Endothelial cell of umbilical vein (primary cell): ENCODE data around the gene ASTN1. TPM values are rescaled to one million over a fixed set of nuclear protein-coding genes. Genes with fewer than 3 reads are reported as not detected.

ENCODE experiments used
- BruUV-seq: library from RNA; stranded (reverse); fragments of 400-500 nt; replicated peaks from 2 replicates; lab custom pipeline; 2021; lab: Mats Ljungman, UMichigan
- CTCF ChIA-PET: fragments of 300-600, 350-600 bp; sonication (Branson Sonifier 250); formaldehyde crosslinking; loops from one replicate; lab custom pipeline; 2021; ENCODE audit warnings: antibody characterized with exemption, inconsistent platforms; lab: Charles Lee
- POLR2A ChIA-PET: fragments of 300-600, 350-600 bp; sonication (Branson Sonifier 250); formaldehyde crosslinking; loops from one replicate; lab custom pipeline; 2021; ENCODE audit warnings: antibody characterized with exemption, inconsistent platforms; lab: Charles Lee
- DNase-seq: peaks from one replicate; pipeline ENCODE4 v3.0.0-alpha.2; 2011; ENCODE audit warnings: low read depth, low spot score
- FAIRE-seq: peaks from 2 replicates; lab custom pipeline; 2011; peaks lifted over from hg19 to GRCh38; lab: Jason Lieb, UNC
- H2AFZ ChIP-seq: 2 replicates; pipeline ENCODE4 v1.6.0; 2012; ENCODE audit warnings: low read depth, low read length, control low read depth, inconsistent platforms
- H3K27ac ChIP-seq: 2 replicates; pipeline ENCODE4 v1.5.1; 2011; ENCODE audit warnings: low read depth, mild to moderate bottlenecking, control low read depth, low read length, moderate library complexity; ENCODE audit not compliant: insufficient read depth
- H3K27me3 ChIP-seq, 2 experiments: 2 replicates each; pipeline versions ENCODE4 v1.6.0 to v1.6.1; 2011; ENCODE audit warnings: low read length in 2 of 2, mixed read lengths in 1 of 2; ENCODE audit not compliant: control insufficient read depth in 2 of 2, insufficient read depth in 2 of 2
- H3K36me3 ChIP-seq, 2 experiments: 2 replicates in 1 of 2; 3 replicates in 1 of 2; pipeline ENCODE4 v1.5.1; 2011; ENCODE audit warnings: low read length in 2 of 2, mild to moderate bottlenecking in 1 of 2, moderate library complexity in 1 of 2; ENCODE audit not compliant: control insufficient read depth in 2 of 2, insufficient read depth in 2 of 2; ENCODE audit errors: extremely low read depth in 1 of 2
- H3K4me1 ChIP-seq: 3 replicates; pipeline ENCODE4 v1.5.1; 2011; ENCODE audit warnings: mild to moderate bottlenecking, low read length; ENCODE audit not compliant: control insufficient read depth, insufficient read depth; ENCODE audit errors: extremely low read depth
- H3K4me2 ChIP-seq: 2 replicates; pipeline ENCODE4 v1.6.1; 2011; ENCODE audit warnings: low read length, control low read depth, mixed read lengths; ENCODE audit not compliant: insufficient read depth
- H3K4me3 ChIP-seq, 3 experiments: fragments of 200-600 bp in 1 of 3; sonication (generic), shearing (Covaris generic) in 1 of 3; replicated peaks in 1 of 3; 2 replicates each; pipeline ENCODE4 v1.5.1; 2011 to 2016; ENCODE audit warnings: control low read depth in 3 of 3, low read length in 3 of 3, mild to moderate bottlenecking in 2 of 3, inconsistent platforms in 1 of 3, low read depth in 1 of 3, moderate library complexity in 1 of 3; ENCODE audit not compliant: insufficient read depth in 1 of 3
- H3K79me2 ChIP-seq: 2 replicates; pipeline ENCODE4 v1.6.0; 2012; ENCODE audit warnings: low read length, inconsistent platforms; ENCODE audit not compliant: control insufficient read depth, insufficient read depth
- H3K9ac ChIP-seq: replicated peaks from 2 replicates; pipeline ENCODE3; 2011; ENCODE audit warnings: low read length, control low read depth; ENCODE audit not compliant: insufficient read depth; ENCODE audit errors: extremely low read depth
- H3K9me1 ChIP-seq: replicated peaks from 3 replicates; pipeline ENCODE4 v1.6.0; 2011; ENCODE audit warnings: mild to moderate bottlenecking, low read length; ENCODE audit not compliant: control insufficient read depth, insufficient read depth; ENCODE audit errors: extremely low read depth
- H3K9me3 ChIP-seq: replicated peaks from 2 replicates; pipeline ENCODE4 v1.5.1; 2012; ENCODE audit warnings: low read length, inconsistent platforms; ENCODE audit not compliant: control insufficient read depth, insufficient read depth
- H4K20me1 ChIP-seq: replicated peaks from 2 replicates; pipeline ENCODE3; 2011; ENCODE audit warnings: mild to moderate bottlenecking, low read length; ENCODE audit not compliant: control insufficient read depth, insufficient read depth; ENCODE audit errors: extremely low read depth
- EZH2 ChIP-seq: IDR thresholded peaks from 2 replicates; pipeline ENCODE4 v1.6.1; 2012; ENCODE audit warnings: borderline replicate concordance, low read depth, mild to moderate bottlenecking, moderate library complexity, low read length, inconsistent platforms; ENCODE audit not compliant: severe bottlenecking
- FOS ChIP-seq: IDR thresholded peaks from 2 replicates; pipeline ENCODE4 v1.6.1; 2011; ENCODE audit warnings: mild to moderate bottlenecking, low read length, moderate library complexity, borderline replicate concordance; ENCODE audit not compliant: insufficient read depth
- GATA2 ChIP-seq: IDR thresholded peaks from 2 replicates; pipeline ENCODE4 v1.7.0; 2011; ENCODE audit warnings: low read depth, mild to moderate bottlenecking, moderate library complexity, mixed read lengths, low read length; ENCODE audit not compliant: insufficient read length, insufficient read depth
- JUN ChIP-seq: IDR thresholded peaks from 2 replicates; pipeline ENCODE4 v1.6.1; 2011; ENCODE audit warnings: borderline replicate concordance, low read depth; ENCODE audit not compliant: insufficient read length, insufficient read depth
- MYC ChIP-seq: IDR thresholded peaks from one replicate; pipeline ENCODE4 v1.6.1; 2011; ENCODE audit warnings: mild to moderate bottlenecking, low read depth, low read length
- POLR2A ChIP-seq: IDR thresholded peaks from 2 replicates; pipeline ENCODE4 v1.6.1; 2012; ENCODE audit warnings: low read depth, mild to moderate bottlenecking, control low read depth, low read length
- POLR2AphosphoS5 ChIP-seq: IDR thresholded peaks from 2 replicates; pipeline ENCODE4 v1.6.1; 2012; ENCODE audit warnings: low read depth, mild to moderate bottlenecking, control low read depth, low read length, moderate library complexity; ENCODE audit not compliant: insufficient read depth
- dilution Hi-C: fragments of 300-500 bp; cut with MboI; formaldehyde crosslinking; loops from one replicate; pipeline ENCODE4 v1.15.0; 2019; ENCODE audit warnings: low sequenced_read_pairs; ENCODE audit not compliant: extremely low pct_ligation_motif_present
- intact Hi-C: fragments of 100-400 bp; cut with micrococcal nuclease; formaldehyde crosslinking; loops from one replicate; pipeline ENCODE4 v1.10.0; 2022
- polyA plus RNA-seq, 4 experiments: library from polyadenylated mRNA; depleted of rRNA in 3 of 4; stranded (reverse) in 3 of 4; unstranded in 1 of 4; fragments of >200 nt; gene quantifications; 2 replicates each; pipeline versions ENCODE4 v1.2.1 to v1.2.3, GENCODE V29; 2011 to 2012; ENCODE audit warnings: missing spikeins in 1 of 4
- total RNA-seq: library from RNA; stranded (reverse); gene quantifications from 2 replicates; pipeline ENCODE4 v1.2.3, GENCODE V29; 2021
- TF ChIP-seq, protein P1 (sequence below), 2 donors: IDR thresholded peaks; 1 replicate in 1 of 2; 2 replicates in 1 of 2; pipeline ENCODE4 v1.5.1; 2011; ENCODE audit warnings: low read length in 2 of 2, mild to moderate bottlenecking in 2 of 2, moderate library complexity in 2 of 2, control low read depth in 1 of 2, inconsistent platforms in 1 of 2, low read depth in 1 of 2; ENCODE audit not compliant: insufficient read depth in 1 of 2; ENCODE audit errors: extremely low read depth in 1 of 2
- TF ChIP-seq, protein P2 (sequence below): IDR thresholded peaks from 2 replicates; pipeline ENCODE4 v1.6.1; 2011; ENCODE audit not compliant: insufficient read depth, insufficient read length

The ASTN1 gene
- total and polyA plus RNA-seq, 2 donors (not counting 3 experiments of a cell fraction or from before 2014, with no cell fraction given) = 0.04 TPM; not detected in 1

DNA sequence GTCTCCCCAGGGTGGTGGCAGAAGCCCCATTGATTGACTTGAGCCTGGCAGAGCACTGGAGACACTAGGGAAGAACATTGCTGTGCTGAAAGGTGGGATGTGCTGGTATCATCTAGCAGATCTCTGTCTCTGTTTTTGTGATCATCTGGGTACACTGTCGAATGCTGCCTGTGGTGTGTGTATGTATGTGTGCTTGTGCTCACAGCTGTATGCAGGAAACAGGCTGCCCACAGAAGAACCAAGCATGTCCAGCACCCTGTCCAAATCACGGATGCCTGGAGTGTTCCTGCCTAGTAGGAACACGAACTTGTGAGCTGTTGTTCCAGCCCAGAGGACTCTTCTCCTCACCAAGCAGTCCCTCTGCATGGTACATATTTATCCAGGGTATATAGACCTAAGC is 7.8 kb upstream of the ASTN1 start:
- no peak overlapping the region for H3K4me3 ChIP-seq
- FAIRE-seq = no peak
- peaks cover 13 to 22% of the 10 kb centered on the region in 2 experiments for H3K27me3 ChIP-seq
- no peak overlapping the region for H3K27ac ChIP-seq
- no peaks in the 10 kb centered on the region for H3K79me2 ChIP-seq
- no peak overlapping the region for H3K9ac ChIP-seq
- no peak for DNase-seq
- TF ChIP-seq POLR2AphosphoS5 (no peak), EZH2 (no peak), GATA2 (no peak), JUN (no peak), FOS (no peak)
- H2AFZ ChIP-seq = no peak overlapping the region
- H3K36me3 ChIP-seq = no peaks in the 10 kb centered on the region
- no peak overlapping the region for H3K4me2 ChIP-seq
- intact Hi-C loops = no loop called here
- H3K9me3 ChIP-seq = no peaks in the 10 kb centered on the region
- H3K9me1 ChIP-seq = no peaks in the 10 kb centered on the region
- H3K4me1 ChIP-seq = no peaks in the 10 kb centered on the region
- ChIA-PET POLR2A (no interaction called here), CTCF (interaction anchor here (2.6 kb wide), 1 partner anchor 9 kb away, joined by 12 read pairs; no protein-coding TSS in a partner anchor)
- H4K20me1 ChIP-seq = no peaks in the 10 kb centered on the region
- dilution Hi-C loops = no loop called here
- no TSS peak for BruUV-seq

DNA sequence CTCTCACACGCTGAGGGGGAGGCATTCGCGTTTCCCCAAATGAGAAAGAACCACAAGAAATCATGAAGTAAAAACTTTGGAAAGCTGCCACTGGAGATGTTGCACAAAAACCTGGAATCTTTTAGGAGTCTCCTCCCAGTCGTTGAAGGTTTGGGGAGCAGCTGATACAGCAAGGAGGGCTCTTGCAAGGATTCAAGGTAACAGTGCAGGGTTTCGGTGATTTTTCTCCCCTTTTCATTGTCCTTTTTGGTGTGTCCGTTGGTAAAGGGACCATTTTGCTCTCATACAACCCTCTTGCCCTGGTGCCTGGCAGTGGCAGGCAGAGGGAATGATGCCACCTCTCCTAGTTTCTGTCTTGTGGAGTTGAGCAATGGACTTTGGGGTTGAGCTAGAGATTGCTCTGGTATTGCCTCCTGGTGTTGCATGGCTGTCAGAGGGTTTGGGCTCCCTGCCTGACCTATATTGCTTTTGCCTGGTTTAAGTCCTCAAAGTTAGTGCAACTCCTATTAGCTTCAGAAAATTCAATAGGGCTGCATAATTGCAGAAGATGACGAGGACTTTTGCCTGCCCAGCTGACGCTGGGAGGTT is 7.1 kb upstream of the ASTN1 start:
- POLR2A ChIA-PET = no interaction called here
- TF ChIP-seq FOS (no peak), POLR2A (no peak), POLR2AphosphoS5 (no peak), JUN (no peak), GATA2 (no peak), EZH2 (no peak), MYC (no peak)
- TF ChIP-seq, protein P1, sequence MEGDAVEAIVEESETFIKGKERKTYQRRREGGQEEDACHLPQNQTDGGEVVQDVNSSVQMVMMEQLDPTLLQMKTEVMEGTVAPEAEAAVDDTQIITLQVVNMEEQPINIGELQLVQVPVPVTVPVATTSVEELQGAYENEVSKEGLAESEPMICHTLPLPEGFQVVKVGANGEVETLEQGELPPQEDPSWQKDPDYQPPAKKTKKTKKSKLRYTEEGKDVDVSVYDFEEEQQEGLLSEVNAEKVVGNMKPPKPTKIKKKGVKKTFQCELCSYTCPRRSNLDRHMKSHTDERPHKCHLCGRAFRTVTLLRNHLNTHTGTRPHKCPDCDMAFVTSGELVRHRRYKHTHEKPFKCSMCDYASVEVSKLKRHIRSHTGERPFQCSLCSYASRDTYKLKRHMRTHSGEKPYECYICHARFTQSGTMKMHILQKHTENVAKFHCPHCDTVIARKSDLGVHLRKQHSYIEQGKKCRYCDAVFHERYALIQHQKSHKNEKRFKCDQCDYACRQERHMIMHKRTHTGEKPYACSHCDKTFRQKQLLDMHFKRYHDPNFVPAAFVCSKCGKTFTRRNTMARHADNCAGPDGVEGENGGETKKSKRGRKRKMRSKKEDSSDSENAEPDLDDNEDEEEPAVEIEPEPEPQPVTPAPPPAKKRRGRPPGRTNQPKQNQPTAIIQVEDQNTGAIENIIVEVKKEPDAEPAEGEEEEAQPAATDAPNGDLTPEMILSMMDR (IDR thresholded peaks at IDR 0.05; ENCODE audit: extremely low read depth in 1 of 2, insufficient read depth in 1 of 2, low read depth in 1 of 2, low read length in 2 of 2) = no peak
- TF ChIP-seq, protein P2, sequence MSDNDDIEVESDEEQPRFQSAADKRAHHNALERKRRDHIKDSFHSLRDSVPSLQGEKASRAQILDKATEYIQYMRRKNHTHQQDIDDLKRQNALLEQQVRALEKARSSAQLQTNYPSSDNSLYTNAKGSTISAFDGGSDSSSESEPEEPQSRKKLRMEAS = no peak

More for the DNA sequence above, 7.1 kb upstream of the ASTN1 start:
- Histone ChIP-seq H3K4me3 (no peak overlapping the region), H3K27me3 (peaks cover 13 to 22% of the 10 kb centered on the region in 2 experiments), H3K4me2 (no peak overlapping the region), H3K79me2 (no peaks in the 10 kb centered on the region), H3K9me1 (no peaks in the 10 kb centered on the region), H2AFZ (no peak overlapping the region), H4K20me1 (no peaks in the 10 kb centered on the region), H3K36me3 (no peaks in the 10 kb centered on the region), H3K4me1 (no peaks in the 10 kb centered on the region), H3K27ac (no peak overlapping the region), H3K9ac (no peak overlapping the region), H3K9me3 (no peaks in the 10 kb centered on the region)
- no peak for FAIRE-seq
- CTCF ChIA-PET = interaction anchor here (2.6 kb wide), 1 partner anchor 10 kb away, joined by 12 read pairs; no protein-coding TSS in a partner anchor
- DNase-seq = no peak
- intact Hi-C loops = no loop called here
- no TSS peak for BruUV-seq
- dilution Hi-C loops = no loop called here
